Cardiac fibroblast (primary cell): ENCODE results near the gene GFM2.
A peak's percentile ranks its signal among the peaks of the same experiment; 100 is the strongest.
"Not testable (repeated sequence)": the region's sequence is repeated elsewhere in the genome, so short reads cannot be mapped to it uniquely, and the experiment has no call there.

Experiments
- DNase-seq, 2 donors: peaks; one replicate each; pipeline versions ENCODE4 v3.0.0 to v3.0.0-alpha.2; 2010; ENCODE audit warnings: low read depth in 2 of 2
- H3K4me3 ChIP-seq, 2 donors: replicated peaks in 1 of 2; 1 replicate in 1 of 2; 2 replicates in 1 of 2; pipeline ENCODE4 v1.5.1; 2011; ENCODE audit warnings: low read depth in 2 of 2, low read length in 2 of 2, mild to moderate bottlenecking in 2 of 2, moderate library complexity in 1 of 2
- CTCF ChIP-seq: IDR thresholded peaks from one replicate; pipeline ENCODE4 v1.5.1; 2011; ENCODE audit warnings: low read depth, mild to moderate bottlenecking, low read length, inconsistent platforms

GFM2 gene

GRCh38 chr5:74684900-74685851 is 81.7 kb downstream of the GFM2 start, which contains the start of gene HEXB:
Gene HEXB (plus strand): TSS chr5:74685233. CDS start chr5:74685261, 28 bp downstream.
- H3K4me3 ChIP-seq, result peak within 1 kb of the TSS; percentile 80 to 95
- DNase-seq, result peak; percentile 84
- no peak for TF ChIP-seq CTCF

GRCh38 chr5:74679966-74680365 is 87.0 kb downstream of the GFM2 start:
- peak in 1 of 2 donors; percentile 31 for DNase-seq
- H3K4me3 ChIP-seq, result no peak overlapping the region
- TF ChIP-seq CTCF, result no peak

- not testable (repeated sequence) for H3K4me3 ChIP-seq, DNase-seq
These were observed 87.6 kb downstream of the GFM2 start for GRCh38 chr5:74679300-74679699.

- H3K4me3 ChIP-seq, result not testable (repeated sequence)
These were observed 88.8 kb downstream of the GFM2 start for GRCh38 chr5:74678123-74678522.

GRCh38 chr5:74676466-74676865 is 90.5 kb downstream of the GFM2 start:
- not testable (repeated sequence) for DNase-seq, H3K4me3 ChIP-seq

More at GRCh38 chr5:74678123-74678522, 88.8 kb downstream of the GFM2 start:
- DNase-seq, result not testable (repeated sequence)

GRCh38 chr5:74673011-74673790 is 93.7 kb downstream of the GFM2 start:
- no peak overlapping the region for H3K4me3 ChIP-seq
- DNase-seq, result peak; percentile 65 to 71
- peak; percentile 36 for TF ChIP-seq CTCF

GRCh38 chr5:74672215-74672877 is 94.6 kb downstream of the GFM2 start:
- TF ChIP-seq CTCF, result no peak
- no peak for DNase-seq
- H3K4me3 ChIP-seq, result no peak overlapping the region
